SK-N-SH treated with all-trans-retinoic acid at 6 μM for 48 hours (cell line): ENCODE measurements around the gene RCOR2.

Experiments used
- ATAC-seq: fragments of 200-7000 bp; cut with Tn5 transposase; 3 replicates; pipeline ENCODE4 v1.9.1; 2020; ENCODE audit warnings: mild to moderate bottlenecking, moderate library complexity
- ARNTL ChIP-seq: fragments of 450-650 bp; formaldehyde crosslinking; IDR thresholded peaks from 2 replicates; pipeline ENCODE4 v1.5.0; 2020; ENCODE audit warnings: low read depth, mild to moderate bottlenecking, moderate library complexity, borderline replicate concordance
- BACH2 ChIP-seq: fragments of 250-450 bp; sonication (Bioruptor Pico); IDR thresholded peaks from 2 replicates; pipeline ENCODE4 v1.9.0; 2021; ENCODE audit warnings: mild to moderate bottlenecking, borderline replicate concordance
- CREB5 ChIP-seq: fragments of 250-450 bp; sonication (Bioruptor Pico); IDR thresholded peaks from 2 replicates; pipeline ENCODE4 v1.5.1; 2020; ENCODE audit warnings: low read depth, mild to moderate bottlenecking, moderate library complexity
- CSDC2 ChIP-seq: fragments of 250-450 bp; sonication (Bioruptor Pico); IDR thresholded peaks from 2 replicates; pipeline ENCODE4 v1.5.0; 2020; ENCODE audit warnings: mild to moderate bottlenecking, moderate library complexity
- CSRNP3 ChIP-seq: fragments of 250-450 bp; sonication (Bioruptor Pico); IDR thresholded peaks from 2 replicates; pipeline ENCODE4 v1.5.1; 2021; ENCODE audit warnings: mild to moderate bottlenecking, moderate library complexity
- ESRRG ChIP-seq: fragments of 250-450 bp; sonication (Bioruptor Pico); IDR thresholded peaks from 2 replicates; pipeline ENCODE4 v1.6.1; 2021; ENCODE audit warnings: mild to moderate bottlenecking
- GLIS3 ChIP-seq: fragments of 250-450 bp; sonication (Bioruptor Pico); IDR thresholded peaks from 2 replicates; pipeline ENCODE4 v1.5.0; 2020; ENCODE audit warnings: mild to moderate bottlenecking, moderate library complexity
- ISL1 ChIP-seq: fragments of 250-450 bp; sonication (Bioruptor Pico); IDR thresholded peaks from 2 replicates; pipeline ENCODE4 v2.1.2; 2022; ENCODE audit warnings: mild to moderate bottlenecking, moderate library complexity
- OSR1 ChIP-seq: fragments of 250-450 bp; sonication (Bioruptor Pico); IDR thresholded peaks from 2 replicates; pipeline ENCODE4 v1.8.0; 2022; ENCODE audit warnings: moderate library complexity, mild to moderate bottlenecking, inconsistent platforms
- PATZ1 ChIP-seq: fragments of 250-450 bp; sonication (Bioruptor Pico); IDR thresholded peaks from 2 replicates; pipeline ENCODE4 v1.8.0; 2020; ENCODE audit warnings: mild to moderate bottlenecking, moderate library complexity, borderline replicate concordance
- POU6F1 ChIP-seq: fragments of 250-450 bp; sonication (Bioruptor Pico); IDR thresholded peaks from 2 replicates; pipeline ENCODE4 v1.8.0; 2021; ENCODE audit warnings: low read depth, mild to moderate bottlenecking, moderate library complexity, borderline replicate concordance
- PPARA ChIP-seq: fragments of 250-450 bp; sonication (Bioruptor Pico); IDR thresholded peaks from 2 replicates; pipeline ENCODE4 v1.5.0; 2020; ENCODE audit warnings: mild to moderate bottlenecking, borderline replicate concordance
- RARB ChIP-seq: fragments of 250-450 bp; sonication (Bioruptor Pico); IDR thresholded peaks from 2 replicates; pipeline ENCODE4 v1.8.0; 2021; ENCODE audit warnings: mild to moderate bottlenecking, moderate library complexity
- SNAI2 ChIP-seq: fragments of 250-450 bp; sonication (Bioruptor Pico); IDR thresholded peaks from 2 replicates; pipeline ENCODE4 v1.5.0; 2020; ENCODE audit warnings: mild to moderate bottlenecking, moderate library complexity
- TCF4 ChIP-seq: fragments of 250-450 bp; sonication (Bioruptor Pico); IDR thresholded peaks from 2 replicates; pipeline ENCODE4 v1.8.0; 2021; ENCODE audit warnings: mild to moderate bottlenecking, moderate library complexity, borderline replicate concordance
- TOX ChIP-seq: fragments of 250-450 bp; sonication (Bioruptor Pico); IDR thresholded peaks from 2 replicates; pipeline ENCODE4 v1.8.0; 2021; ENCODE audit warnings: mild to moderate bottlenecking, moderate library complexity, borderline replicate concordance
- TSHZ2 ChIP-seq: fragments of 250-450 bp; sonication (Bioruptor Pico); IDR thresholded peaks from 2 replicates; pipeline ENCODE4 v1.5.0; 2020; ENCODE audit warnings: mild to moderate bottlenecking, moderate library complexity
- ZC3H10 ChIP-seq: fragments of 250-450 bp; sonication (Bioruptor Pico); IDR thresholded peaks from 2 replicates; pipeline ENCODE4 v1.5.1; 2021; ENCODE audit warnings: mild to moderate bottlenecking, moderate library complexity
- ZFP3 ChIP-seq: fragments of 250-450 bp; sonication (Bioruptor Pico); IDR thresholded peaks from 2 replicates; pipeline ENCODE4 v1.5.0; 2020; ENCODE audit warnings: mild to moderate bottlenecking, moderate library complexity
- ZNF565 ChIP-seq: fragments of 450-650 bp; formaldehyde crosslinking; conservative IDR thresholded peaks from 2 replicates; pipeline ENCODE4 v1.5.0; 2020; ENCODE audit warnings: low read depth, mild to moderate bottlenecking, moderate library complexity
- ZNF70 ChIP-seq: fragments of 450-650 bp; formaldehyde crosslinking; IDR thresholded peaks from 2 replicates; pipeline ENCODE4 v1.5.0; 2020; ENCODE audit warnings: mild to moderate bottlenecking, moderate library complexity
- ZNF8 ChIP-seq: fragments of 450-650 bp; formaldehyde crosslinking; IDR thresholded peaks from 2 replicates; pipeline ENCODE4 v1.5.0; 2020; ENCODE audit warnings: mild to moderate bottlenecking, moderate library complexity

RCOR2 gene

GRCh38 chr11:63937713-63938478, 20.9 kb upstream of the RCOR2 start:
- TF ChIP-seq CSDC2 (CRISPR knock-in tag) (no peak), ZNF8 (no peak), CREB5 (CRISPR knock-in tag) (no peak), ARNTL (CRISPR knock-in tag) (no peak), TOX (no peak), ZFP3 (CRISPR knock-in tag) (no peak), BACH2 (CRISPR knock-in tag) (no peak), RARB (CRISPR knock-in tag) (no peak), ZNF70 (CRISPR knock-in tag) (no peak), POU6F1 (no peak), ZNF565 (CRISPR knock-in tag) (no peak), TCF4 (CRISPR knock-in tag) (no peak), CSRNP3 (CRISPR knock-in tag) (no peak), ZC3H10 (no peak), TSHZ2 (CRISPR knock-in tag) (no peak), OSR1 (CRISPR knock-in tag) (no peak), ESRRG (CRISPR knock-in tag) (no peak), ISL1 (no peak), GLIS3 (CRISPR knock-in tag) (no peak)
- peak; percentile 33; the same call in 1 of the 3 replicates for ATAC-seq

GRCh38 chr11:63933459-63933858, 16.5 kb upstream of the RCOR2 start:
- ATAC-seq = no peak
- TF ChIP-seq ZNF565 (CRISPR knock-in tag) (no peak), ZC3H10 (no peak), CREB5 (CRISPR knock-in tag) (no peak), TCF4 (CRISPR knock-in tag) (no peak), ARNTL (CRISPR knock-in tag) (no peak), TSHZ2 (CRISPR knock-in tag) (no peak), TOX (no peak), SNAI2 (CRISPR knock-in tag) (no peak), ESRRG (CRISPR knock-in tag) (no peak), PATZ1 (CRISPR knock-in tag) (no peak), PPARA (CRISPR knock-in tag) (no peak), GLIS3 (CRISPR knock-in tag) (no peak), ZNF8 (no peak)
